Pulmonary artery endothelial cell (primary cell): ENCODE results near the gene L3MBTL4. TPM values are rescaled to one million over a fixed set of nuclear protein-coding genes. Genes with fewer than 3 reads are reported as not detected.
"Not testable (repeated sequence)": the region's sequence is repeated elsewhere in the genome, so short reads cannot be mapped to it uniquely, and the experiment has no call there.

Experiments
- DNase-seq: peaks from one replicate; pipeline ENCODE4 v3.0.0-alpha.2; 2011; ENCODE audit warnings: low read depth, low spot score
- total RNA-seq: library from RNA; depleted of rRNA; stranded (reverse); fragments of >200 nt; gene quantifications from 2 replicates; pipeline ENCODE4 v1.2.3, GENCODE V29; 2014

The L3MBTL4 gene
- total RNA-seq: under 0.01 and 0.04 TPM in 2 replicates

GRCh38 chr18:6414723-6415417, at the start of gene L3MBTL4:
L3MBTL4 (minus strand) TSS chr18:6414911; CDS start chr18:6311625, 103,286 bp downstream.
- no peak for DNase-seq

DNA sequence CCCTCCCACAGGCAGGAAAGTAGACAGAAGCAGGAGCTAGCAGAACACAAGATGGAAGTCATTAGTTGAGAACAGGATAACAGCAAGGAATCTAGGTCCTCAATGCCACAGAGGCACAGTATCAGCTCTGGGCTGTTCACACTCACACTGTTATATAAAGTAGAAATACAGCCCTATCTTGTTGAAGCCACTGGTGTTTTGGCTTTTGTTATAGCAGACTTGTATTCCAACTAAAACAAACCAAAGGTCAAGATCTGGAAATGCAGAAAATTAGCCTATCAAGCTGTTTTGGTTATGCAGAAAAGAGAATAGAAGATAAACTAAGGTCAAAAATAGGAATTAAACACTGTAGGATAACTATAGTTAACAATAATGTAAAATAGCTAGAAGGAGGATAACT, 37.5 kb upstream of the L3MBTL4 start:
- DNase-seq: no peak

DNA sequence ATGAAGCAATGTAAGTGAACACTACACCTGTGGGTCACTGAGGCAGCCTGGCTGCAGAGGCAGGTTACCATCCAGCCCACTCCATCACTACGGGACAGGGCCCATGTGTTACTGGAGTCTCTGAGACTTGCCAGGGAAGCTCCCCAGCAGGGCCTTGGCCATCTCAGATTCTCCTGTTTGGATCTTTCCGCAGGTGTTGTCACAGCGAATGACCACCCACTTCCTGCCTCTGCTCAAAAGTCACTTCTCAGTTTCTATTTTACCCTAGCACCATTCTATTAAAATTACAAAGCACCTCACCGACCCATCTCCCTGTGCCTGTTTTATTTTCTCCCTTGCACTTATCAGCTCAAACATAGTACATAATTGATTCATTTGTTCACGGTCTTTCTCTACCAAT, 34.5 kb upstream of the L3MBTL4 start:
- no peak for DNase-seq

- no peak for DNase-seq
Measured at GRCh38 chr18:6444466-6445228, 29.9 kb upstream of the L3MBTL4 start.

DNA sequence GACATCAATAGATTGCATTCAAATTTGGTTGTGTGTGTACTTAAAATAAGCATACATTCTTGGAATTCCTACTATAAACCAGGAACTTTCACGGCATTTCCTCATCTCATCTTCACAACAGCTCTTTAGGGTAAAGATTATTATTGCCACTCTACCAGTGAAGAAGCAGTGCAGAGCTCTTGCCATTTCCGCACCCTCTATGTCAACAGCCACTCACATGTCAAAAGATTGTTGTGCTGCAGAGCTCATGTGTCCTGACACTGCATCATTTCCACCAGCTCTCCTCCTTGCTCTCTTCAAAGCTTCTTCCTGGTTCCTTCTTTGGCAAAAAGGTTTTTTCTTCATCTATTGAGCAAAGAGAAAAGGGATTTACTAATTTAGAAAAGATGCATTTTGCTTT, 26.5 kb upstream of the L3MBTL4 start:
- DNase-seq: no peak

DNA sequence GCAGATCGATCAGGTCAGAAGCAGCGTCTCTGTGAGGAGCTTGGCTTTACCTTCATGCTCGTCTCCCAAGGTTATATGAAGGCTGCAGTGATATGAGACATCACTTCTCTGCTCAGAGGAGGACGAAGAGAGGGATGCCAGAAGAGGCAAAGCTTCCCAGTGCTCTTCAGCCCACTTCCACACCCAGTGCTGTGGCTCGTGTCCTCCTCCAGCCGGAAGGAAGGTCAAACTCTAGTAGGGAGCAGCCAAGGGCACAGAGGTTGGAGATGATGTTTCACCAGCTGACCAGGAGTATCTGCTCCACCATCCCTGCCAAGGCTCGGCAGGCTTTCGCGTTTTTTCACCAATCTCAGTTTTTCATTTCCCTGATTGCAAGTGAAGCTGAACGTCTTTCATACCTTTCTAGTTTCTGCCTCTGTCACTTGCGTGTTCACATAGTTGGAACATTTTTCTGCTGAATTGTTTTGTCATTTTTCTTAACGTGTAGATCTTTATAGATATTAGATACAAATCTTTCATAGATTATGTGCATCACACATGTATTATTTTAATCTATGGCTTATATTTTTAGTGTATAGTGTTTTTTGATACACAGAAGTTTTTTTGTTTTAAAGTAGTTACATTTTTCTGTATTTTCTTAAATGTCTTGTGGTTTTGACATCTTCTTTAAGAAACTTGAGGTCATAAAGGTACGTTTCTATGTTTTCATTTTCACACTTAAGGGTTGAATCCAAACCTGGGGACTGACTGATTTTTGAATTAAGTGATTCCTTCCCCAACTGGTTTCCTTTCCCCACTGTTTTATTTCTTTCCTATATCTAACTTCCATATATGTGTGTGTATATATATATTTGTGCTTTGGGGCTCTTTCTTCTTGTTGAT, 23.5 kb upstream of the L3MBTL4 start:
- no peak for DNase-seq

GRCh38 chr18:6435731-6436130, 21.0 kb upstream of the L3MBTL4 start:
- DNase-seq: no peak

DNA sequence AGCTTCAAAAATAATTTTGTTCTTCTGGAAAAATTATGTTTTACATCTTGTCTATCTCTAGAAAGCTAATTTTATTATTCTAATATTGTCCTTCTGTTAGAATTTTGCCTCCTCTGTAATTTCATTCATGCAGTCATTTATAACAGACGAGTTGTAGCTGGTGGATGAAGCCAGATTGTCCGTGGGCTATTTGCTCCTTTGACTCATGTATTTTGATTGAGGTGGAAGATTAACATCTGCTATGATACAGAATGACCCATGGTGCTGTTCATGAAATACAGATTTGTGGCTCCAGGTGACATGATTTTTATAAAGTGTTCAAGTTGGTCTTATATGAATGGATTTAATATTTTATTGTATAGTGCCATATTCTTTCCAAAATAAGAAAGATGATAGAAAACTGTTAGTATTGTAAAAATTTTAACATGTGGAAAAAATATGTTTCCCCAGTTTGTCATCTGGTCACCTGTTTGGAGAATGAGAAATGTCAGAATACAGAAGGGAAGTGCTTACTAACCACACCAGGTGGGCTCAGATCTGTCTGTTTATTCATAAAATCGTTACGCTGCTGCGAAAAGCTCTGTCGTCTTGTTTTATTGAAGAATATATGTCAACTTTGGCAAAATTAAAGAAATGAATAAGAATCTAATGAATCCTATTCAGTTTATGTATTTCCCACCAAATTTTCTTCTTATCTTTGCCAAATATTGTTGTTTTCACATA, 20.4 kb upstream of the L3MBTL4 start:
- no peak for DNase-seq

- DNase-seq: no peak
Measured at GRCh38 chr18:6434481-6434880, 19.8 kb upstream of the L3MBTL4 start.

GRCh38 chr18:6431659-6432318, 17.1 kb upstream of the L3MBTL4 start:
- DNase-seq: no peak

GRCh38 chr18:6428851-6429395, 14.2 kb upstream of the L3MBTL4 start:
- DNase-seq: no peak

DNA sequence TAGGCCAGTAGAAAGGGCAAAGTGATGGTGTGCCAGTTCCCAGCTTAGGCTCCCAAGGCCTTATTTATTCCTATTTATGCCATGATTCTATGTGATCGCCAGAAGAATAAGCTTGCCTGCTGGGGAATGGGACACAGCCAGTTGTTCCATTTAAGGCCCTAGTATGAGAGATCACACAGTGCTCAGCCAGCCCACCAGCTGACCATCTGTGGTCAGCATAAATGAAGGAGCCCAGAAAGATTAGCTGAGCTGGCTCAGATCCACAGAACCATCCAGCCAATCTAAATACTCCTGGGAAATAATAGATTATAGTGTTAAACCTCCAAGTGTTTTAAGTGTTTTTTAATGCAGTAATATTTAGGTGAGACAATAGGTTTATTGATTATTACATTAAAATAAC, 12.6 kb upstream of the L3MBTL4 start:
- DNase-seq: no peak

GRCh38 chr18:6423289-6423688, 8.6 kb upstream of the L3MBTL4 start:
- DNase-seq: no peak

DNA sequence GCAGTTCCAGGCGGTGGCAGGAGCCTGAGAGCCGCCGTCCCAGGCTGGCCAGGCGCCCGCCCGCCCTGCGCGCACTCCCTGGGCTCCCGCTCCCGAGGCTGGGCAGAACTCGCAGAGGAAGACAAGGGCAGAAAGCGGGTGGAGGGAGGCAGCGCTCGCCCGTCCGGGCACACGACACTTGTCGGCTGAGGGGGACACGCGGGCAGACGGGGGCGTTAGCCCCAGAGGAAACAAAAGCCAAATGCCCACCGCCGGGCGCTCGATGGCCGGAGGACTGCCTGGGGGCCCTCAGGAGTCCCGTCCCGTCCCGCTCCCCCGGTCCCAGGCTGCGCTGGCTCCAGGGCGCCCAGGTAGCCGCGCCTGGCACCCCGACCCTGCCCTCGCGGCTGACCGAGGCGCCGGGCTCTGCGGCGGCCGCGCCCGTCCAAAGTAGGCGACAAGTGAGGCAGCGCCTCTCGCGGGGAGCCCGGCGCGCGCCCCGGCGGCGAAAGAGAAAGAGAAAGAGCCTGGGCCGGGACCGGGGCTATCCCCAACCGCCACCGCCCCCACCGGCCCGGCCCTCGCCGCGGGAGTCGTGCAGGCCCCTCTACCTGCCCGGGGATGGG, 491 bp downstream of the L3MBTL4 start:
- DNase-seq: no peak

DNA sequence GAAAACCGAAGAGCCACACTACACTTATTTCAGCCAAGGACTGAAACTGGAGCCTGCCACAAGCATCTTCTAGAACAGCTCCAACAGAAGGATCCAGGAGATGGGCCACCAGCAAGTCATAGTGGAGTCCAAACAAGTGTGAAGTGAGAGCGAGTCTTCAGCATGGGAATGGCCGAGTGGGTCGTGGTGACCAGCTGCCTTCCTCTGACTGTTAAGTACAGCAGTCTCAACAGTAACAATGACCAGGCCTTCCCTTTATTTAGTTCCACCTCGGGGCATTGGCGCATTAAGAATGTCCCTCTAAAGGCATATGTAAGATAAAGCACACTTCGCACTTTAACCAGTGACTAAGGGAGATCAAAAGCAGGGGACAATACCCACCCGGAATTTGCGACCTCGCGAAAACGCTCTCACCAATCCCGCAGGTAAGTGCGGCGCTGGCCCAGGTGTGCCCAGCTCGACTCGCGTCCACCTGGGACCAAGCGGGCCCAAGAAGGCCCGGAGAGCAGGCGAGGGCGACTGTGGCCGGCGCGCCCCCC, 1.1 kb downstream of the L3MBTL4 start:
- no peak for DNase-seq

DNA sequence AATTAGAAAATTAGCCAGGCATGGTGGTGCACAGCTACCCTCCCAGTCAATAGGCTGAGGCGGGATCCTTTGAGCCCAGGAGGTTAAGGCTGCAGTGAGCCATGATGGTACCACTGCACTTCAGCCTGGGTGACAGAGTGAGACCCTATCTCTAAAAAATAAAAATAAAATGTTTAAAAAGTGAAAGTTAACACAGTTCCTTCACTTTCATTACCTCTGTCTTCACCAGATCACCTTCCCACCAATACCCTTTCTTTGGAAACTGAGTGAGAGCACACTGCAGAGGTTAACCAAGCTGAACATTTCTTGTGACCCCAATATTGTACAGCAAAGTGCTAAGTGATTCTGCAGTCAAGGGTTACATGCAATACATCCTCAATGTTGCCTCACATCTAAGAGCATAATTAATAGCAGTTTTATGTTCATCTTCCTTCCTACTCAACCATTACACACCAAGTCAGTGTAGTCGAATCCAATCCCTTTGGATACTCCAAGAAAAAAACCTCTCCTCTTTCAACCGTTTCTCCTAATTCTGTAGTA, 1.7 kb downstream of the L3MBTL4 start:
- DNase-seq: no peak

- no peak for DNase-seq
Measured at GRCh38 chr18:6411382-6411781, 3.3 kb downstream of the L3MBTL4 start.

DNA sequence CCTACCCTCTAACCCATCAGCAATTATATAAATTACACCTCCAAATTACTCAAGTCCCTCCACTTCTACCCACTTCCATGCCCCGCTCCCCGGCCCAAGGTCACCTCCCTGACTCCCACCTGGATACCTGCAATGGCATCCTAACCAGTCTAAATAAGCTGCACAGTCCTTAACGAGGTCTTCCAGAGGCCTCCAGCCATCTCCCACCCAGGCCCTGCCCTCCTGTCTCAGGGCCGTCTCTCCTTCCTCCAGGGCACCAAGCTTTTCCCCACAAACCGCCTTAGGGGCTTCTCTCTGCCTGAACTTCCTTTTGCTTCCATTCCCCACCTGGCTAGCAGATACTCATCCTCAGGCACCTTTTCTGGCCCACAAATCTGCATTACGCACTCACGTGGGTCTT, 4.8 kb downstream of the L3MBTL4 start:
- DNase-seq: no peak

DNA sequence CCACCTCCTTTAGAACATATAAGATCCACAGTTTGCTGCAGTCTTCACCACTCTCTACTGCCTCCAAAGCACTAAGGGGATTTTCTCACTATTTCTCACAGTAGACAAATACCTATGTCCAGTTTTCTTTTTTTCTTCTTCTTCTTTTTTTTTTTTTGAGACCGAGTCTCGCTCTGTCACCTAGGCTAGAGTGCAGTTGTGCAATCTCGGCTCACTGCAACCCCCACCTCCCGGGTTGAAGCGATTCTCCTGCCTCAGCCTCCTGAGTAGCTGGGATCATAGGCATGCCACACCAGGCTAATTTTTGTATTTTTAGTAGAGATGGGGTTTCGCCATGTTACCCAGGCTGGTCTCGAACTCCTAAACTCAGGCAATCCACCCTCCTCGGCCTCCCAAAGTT, 6.2 kb downstream of the L3MBTL4 start:
- DNase-seq: not testable (repeated sequence)
